ENCODE data around the gene UQCR11. TPM values are rescaled to one million over a fixed set of nuclear protein-coding genes. Genes with fewer than 3 reads are reported as not detected.

UQCR11 gene
- total RNA-seq, 3 donors from 2014 or later (not counting 1 experiment from before 2014, with no cell fraction given), result 91.2 to 142 (median 99.1) TPM

- H3K27ac Mint-ChIP-seq, result peak overlapping the region in 1 of 2 donors; percentile 52
Measured at GRCh38 chr19:1624458-1624857, 19.2 kb upstream of the UQCR11 start.

GRCh38 chr19:1622541-1622940 lies 17.3 kb upstream of the UQCR11 start:
- intact Hi-C loops (cut with micrococcal nuclease), result no loop called here

More at GRCh38 chr19:1624458-1624857, 19.2 kb upstream of the UQCR11 start:
- Mint-ChIP-seq H3K27me3 (ENCODE audit: low read depth in 2 of 2) (no peaks in the 10 kb centered on the region), H3K9me3 (no peaks in the 10 kb centered on the region), H3K36me3 (no peaks in the 10 kb centered on the region), H3K4me1 (peaks cover 0 to 6% of the 10 kb centered on the region in 2 donors), H3K4me3 (no peak overlapping the region)
- WGBS (ENCODE audit: insufficient coverage), result 83% methylated on average over 23 of the region's 23 CpGs
- no peaks in the 10 kb centered on the region for H3K4me1 ChIP-seq (ENCODE audit: control insufficient read depth, insufficient read depth, low read length)
- no peaks in the 10 kb centered on the region for H3K27me3 ChIP-seq (ENCODE audit: control insufficient read depth, insufficient read depth, low read length)
- H3K4me3 ChIP-seq (ENCODE audit: low read length), result no peak overlapping the region
- ATAC-seq (peak; percentile 59 to 80 (median 78)), DNase-seq (peak; percentile 34 to 73)
- peak; percentile 31 for TF ChIP-seq CTCF (IDR thresholded peaks at IDR 0.05)
- intact Hi-C loops (cut with micrococcal nuclease), result no loop called here
- H3K9me3 ChIP-seq (ENCODE audit: control insufficient read depth, insufficient read depth, low read length), result no peaks in the 10 kb centered on the region
- H3K36me3 ChIP-seq (ENCODE audit: control insufficient read depth, insufficient read depth, low read length), result peaks cover 10% of the 10 kb centered on the region
- no peak overlapping the region for H3K27ac ChIP-seq (ENCODE audit: low read length)

GRCh38 chr19:1622007-1622406 lies 16.7 kb upstream of the UQCR11 start:
- TF ChIP-seq CTCF (IDR thresholded peaks at IDR 0.05), result no peak
- Histone ChIP-seq H3K27ac (ENCODE audit: low read length) (no peak overlapping the region), H3K4me3 (ENCODE audit: low read length) (no peak overlapping the region), H3K9me3 (ENCODE audit: control insufficient read depth, insufficient read depth, low read length) (no peaks in the 10 kb centered on the region), H3K27me3 (ENCODE audit: control insufficient read depth, insufficient read depth, low read length) (no peaks in the 10 kb centered on the region), H3K4me1 (ENCODE audit: control insufficient read depth, insufficient read depth, low read length) (no peaks in the 10 kb centered on the region), H3K36me3 (ENCODE audit: control insufficient read depth, insufficient read depth, low read length) (peaks cover 18% of the 10 kb centered on the region)
- intact Hi-C loops (cut with micrococcal nuclease), result no loop called here
- no peaks in the 10 kb centered on the region for H3K27me3 Mint-ChIP-seq (ENCODE audit: low read depth in 2 of 2)
- H3K36me3 Mint-ChIP-seq, result no peaks in the 10 kb centered on the region
- H3K27ac Mint-ChIP-seq, result no peak overlapping the region
- no peak overlapping the region for H3K4me3 Mint-ChIP-seq
- no peak for DNase-seq
- H3K4me1 Mint-ChIP-seq, result peaks cover 0 to 13% of the 10 kb centered on the region in 2 donors
- no peak for ATAC-seq
- no peaks in the 10 kb centered on the region for H3K9me3 Mint-ChIP-seq
- WGBS (ENCODE audit: insufficient coverage), result 91% methylated on average over 23 of the region's 23 CpGs

More at GRCh38 chr19:1622541-1622940, 17.3 kb upstream of the UQCR11 start:
- no peaks in the 10 kb centered on the region for H3K27me3 ChIP-seq (ENCODE audit: control insufficient read depth, insufficient read depth, low read length)
- Mint-ChIP-seq H3K27ac (no peak overlapping the region), H3K4me3 (no peak overlapping the region), H3K27me3 (ENCODE audit: low read depth in 2 of 2) (no peaks in the 10 kb centered on the region), H3K4me1 (peaks cover 0 to 13% of the 10 kb centered on the region in 2 donors), H3K9me3 (no peaks in the 10 kb centered on the region), H3K36me3 (no peaks in the 10 kb centered on the region)
- H3K9me3 ChIP-seq (ENCODE audit: control insufficient read depth, insufficient read depth, low read length), result no peaks in the 10 kb centered on the region
- WGBS (ENCODE audit: insufficient coverage), result 92% methylated on average over 5 of the region's 5 CpGs
- peaks cover 18% of the 10 kb centered on the region for H3K36me3 ChIP-seq (ENCODE audit: control insufficient read depth, insufficient read depth, low read length)
- H3K27ac ChIP-seq (ENCODE audit: low read length), result no peak overlapping the region
- no peak overlapping the region for H3K4me3 ChIP-seq (ENCODE audit: low read length)
- no peaks in the 10 kb centered on the region for H3K4me1 ChIP-seq (ENCODE audit: control insufficient read depth, insufficient read depth, low read length)
- no peak for TF ChIP-seq CTCF (IDR thresholded peaks at IDR 0.05)
- ATAC-seq (no peak), DNase-seq (no peak)

GRCh38 chr19:1621574-1621973 lies 16.3 kb upstream of the UQCR11 start:
- H3K36me3 Mint-ChIP-seq, result no peaks in the 10 kb centered on the region
- no peak overlapping the region for H3K27ac Mint-ChIP-seq
- ATAC-seq, result no peak
- Histone ChIP-seq H3K27ac (ENCODE audit: low read length) (no peak overlapping the region), H3K4me3 (ENCODE audit: low read length) (no peak overlapping the region), H3K9me3 (ENCODE audit: control insufficient read depth, insufficient read depth, low read length) (no peaks in the 10 kb centered on the region), H3K27me3 (ENCODE audit: control insufficient read depth, insufficient read depth, low read length) (no peaks in the 10 kb centered on the region), H3K36me3 (ENCODE audit: control insufficient read depth, insufficient read depth, low read length) (peaks cover 20% of the 10 kb centered on the region), H3K4me1 (ENCODE audit: control insufficient read depth, insufficient read depth, low read length) (no peaks in the 10 kb centered on the region)
- TF ChIP-seq CTCF (IDR thresholded peaks at IDR 0.05), result no peak
- no peak for DNase-seq
- intact Hi-C loops (cut with micrococcal nuclease), result no loop called here
- peaks cover 0 to 13% of the 10 kb centered on the region in 2 donors for H3K4me1 Mint-ChIP-seq
- WGBS (ENCODE audit: insufficient coverage), result 96% methylated on average over 23 of the region's 23 CpGs
- H3K9me3 Mint-ChIP-seq, result no peaks in the 10 kb centered on the region
- no peak overlapping the region for H3K4me3 Mint-ChIP-seq
- H3K27me3 Mint-ChIP-seq (ENCODE audit: low read depth in 2 of 2), result no peaks in the 10 kb centered on the region

All from natural killer cell (primary cell).